ENCODE data around the gene MEN1.

MEN1 gene

DNA sequence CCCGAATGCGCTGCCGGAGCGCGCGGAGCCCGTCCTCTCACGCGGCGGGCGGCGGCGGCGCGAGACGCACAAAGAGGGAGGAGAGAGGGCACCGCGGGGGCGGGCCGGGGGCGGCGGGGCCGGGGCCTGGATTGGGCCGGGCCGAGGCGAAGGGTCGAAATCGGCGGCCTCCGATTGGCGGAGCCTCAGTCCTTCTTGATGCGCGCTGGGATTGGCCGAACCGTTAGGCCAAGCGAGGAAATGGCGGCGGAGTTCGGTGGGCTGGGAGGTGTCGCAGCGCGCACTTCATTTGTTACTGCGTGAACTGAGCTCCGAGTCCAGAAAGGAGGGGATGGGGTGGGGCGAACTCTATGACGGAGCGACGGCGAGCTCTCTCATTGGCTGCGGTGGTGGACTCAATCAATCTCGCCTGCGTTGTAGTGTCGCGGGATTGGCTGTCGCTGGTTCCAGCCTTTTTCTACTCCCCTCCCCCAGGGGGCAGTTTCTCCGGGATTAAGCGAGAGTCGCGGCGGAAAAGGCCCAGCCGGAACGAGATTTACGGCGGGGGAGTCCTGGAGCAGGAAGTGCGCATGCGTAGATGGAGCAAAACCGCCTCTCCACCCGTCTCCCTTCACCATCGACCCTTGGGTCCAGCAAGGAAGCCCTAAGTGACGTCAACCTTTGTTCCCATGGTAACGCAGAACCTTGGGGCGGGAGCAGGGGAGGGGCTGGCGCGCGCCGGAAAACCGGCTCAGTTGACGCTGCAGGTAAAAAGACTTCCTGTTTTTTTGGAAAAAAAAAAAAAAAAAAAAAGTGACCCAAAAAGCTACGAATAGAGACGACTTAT, 31.7 kb downstream of the MEN1 start, which contains the start of gene SF1:
SF1 (minus strand) TSS at position 70 of the 826 bp plus-strand sequence. CDS start 150 bp downstream, outside the sequence.
- peak; percentile 100 for DNase-seq

DNA sequence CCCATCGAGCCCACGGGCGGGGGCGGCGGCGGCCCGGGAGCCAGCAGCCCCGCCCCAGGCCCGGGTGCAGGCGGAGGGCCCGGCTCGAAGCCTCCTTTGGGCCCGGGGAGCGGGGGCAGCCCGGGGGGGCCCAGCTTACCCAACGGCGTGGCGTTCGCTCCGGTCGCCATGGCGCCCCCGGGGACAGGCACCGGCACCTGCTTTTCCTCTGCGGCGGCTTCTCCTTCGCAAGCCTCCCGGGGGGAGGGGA, 32.2 kb downstream of the MEN1 start:
- no peak for DNase-seq

DNA sequence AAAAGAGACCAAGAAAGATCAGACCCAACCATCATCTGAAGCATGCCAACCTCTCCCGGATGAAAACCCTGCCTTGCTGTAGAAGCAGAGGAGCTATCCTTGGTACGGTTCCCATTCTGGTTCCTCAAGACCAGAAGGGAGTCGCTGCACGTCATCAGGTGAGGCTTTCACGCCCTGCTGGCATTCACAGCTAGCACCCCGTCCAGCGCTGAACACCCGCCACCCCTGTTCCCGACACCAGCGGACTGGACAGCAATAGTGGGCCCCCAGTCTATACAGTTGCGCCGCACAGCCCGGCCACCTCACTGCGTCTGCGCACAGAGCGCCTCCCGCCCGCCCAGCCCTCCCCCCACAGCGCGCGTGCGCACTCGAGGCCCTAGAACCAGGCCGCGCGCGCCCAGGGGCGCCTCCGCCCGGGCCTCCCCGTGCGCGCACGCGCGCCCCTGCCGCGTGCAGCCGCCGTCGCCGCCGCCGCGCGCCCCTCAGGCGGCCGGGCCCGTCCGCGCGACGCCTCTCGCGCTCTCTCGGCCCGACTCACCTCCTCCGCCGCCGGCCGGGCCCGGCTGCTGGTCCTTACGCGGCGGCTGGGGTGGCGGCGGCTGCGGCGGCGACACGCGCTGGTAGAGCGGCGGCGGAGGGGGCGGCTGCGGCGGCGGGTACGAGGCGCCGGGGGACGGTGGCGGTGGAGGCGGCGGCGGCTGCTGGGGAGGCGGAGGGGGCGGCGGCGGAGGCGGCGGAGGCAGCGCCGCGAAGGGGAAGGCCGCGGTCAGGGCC, 32.7 kb downstream of the MEN1 start:
- peak; percentile 82 for DNase-seq

DNA sequence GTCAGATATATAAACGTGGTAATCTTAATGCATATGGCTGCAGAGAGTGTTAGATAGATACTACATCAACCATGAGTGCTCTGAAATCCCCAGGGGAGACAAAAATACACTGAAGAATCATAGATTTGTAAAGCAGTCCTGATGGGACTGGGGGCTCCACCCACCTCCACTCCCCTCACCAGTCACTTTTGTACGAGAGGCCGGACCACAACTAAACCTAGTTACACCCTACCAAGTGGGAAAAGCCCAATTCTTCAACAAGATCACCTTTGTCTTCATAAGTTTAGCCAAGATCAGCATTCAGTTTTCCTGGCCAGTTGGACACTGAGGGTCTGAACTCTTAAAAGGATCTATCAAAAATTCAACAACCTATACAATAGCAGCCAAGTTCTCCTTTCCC, 33.5 kb downstream of the MEN1 start:
- DNase-seq: no peak

DNA sequence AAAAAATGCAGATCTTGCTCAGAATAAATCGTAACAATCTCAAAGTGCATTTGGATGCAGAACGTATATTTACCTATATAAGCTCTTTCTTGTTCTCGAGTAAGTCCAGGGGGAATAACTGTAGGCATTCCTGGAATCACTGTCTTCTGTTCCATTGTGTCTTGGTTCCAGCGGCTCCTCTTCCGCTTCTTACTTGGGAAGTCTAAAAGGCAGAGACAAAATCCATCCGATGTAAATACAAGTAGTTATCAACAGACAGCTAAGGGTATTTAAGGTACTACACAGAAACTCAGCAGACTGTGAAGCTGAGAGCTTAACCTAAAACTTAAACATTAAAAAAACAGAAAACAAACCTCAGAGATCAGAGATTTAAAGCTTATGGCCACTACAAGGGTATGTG, 33.9 kb downstream of the MEN1 start:
- DNase-seq: no peak

DNA sequence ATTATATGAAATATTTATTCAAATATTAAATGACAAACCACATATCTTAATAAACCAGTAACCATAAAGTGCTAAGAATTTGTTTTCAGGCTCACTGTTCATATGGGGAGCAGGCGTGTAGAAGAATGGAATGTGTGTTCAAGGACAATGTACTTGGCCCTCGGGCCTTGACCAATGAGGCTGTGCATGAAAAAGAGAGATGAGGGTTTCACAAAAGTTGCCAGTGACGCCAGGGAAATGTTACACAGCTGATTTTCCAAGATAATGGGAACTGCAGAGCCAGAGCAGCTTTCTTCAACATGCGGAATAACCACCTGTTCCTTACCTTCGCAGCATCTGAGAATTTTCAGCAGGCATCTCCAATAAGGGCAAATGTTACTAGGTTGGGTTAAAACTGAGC, 36.2 kb downstream of the MEN1 start:
- no peak for DNase-seq

DNA sequence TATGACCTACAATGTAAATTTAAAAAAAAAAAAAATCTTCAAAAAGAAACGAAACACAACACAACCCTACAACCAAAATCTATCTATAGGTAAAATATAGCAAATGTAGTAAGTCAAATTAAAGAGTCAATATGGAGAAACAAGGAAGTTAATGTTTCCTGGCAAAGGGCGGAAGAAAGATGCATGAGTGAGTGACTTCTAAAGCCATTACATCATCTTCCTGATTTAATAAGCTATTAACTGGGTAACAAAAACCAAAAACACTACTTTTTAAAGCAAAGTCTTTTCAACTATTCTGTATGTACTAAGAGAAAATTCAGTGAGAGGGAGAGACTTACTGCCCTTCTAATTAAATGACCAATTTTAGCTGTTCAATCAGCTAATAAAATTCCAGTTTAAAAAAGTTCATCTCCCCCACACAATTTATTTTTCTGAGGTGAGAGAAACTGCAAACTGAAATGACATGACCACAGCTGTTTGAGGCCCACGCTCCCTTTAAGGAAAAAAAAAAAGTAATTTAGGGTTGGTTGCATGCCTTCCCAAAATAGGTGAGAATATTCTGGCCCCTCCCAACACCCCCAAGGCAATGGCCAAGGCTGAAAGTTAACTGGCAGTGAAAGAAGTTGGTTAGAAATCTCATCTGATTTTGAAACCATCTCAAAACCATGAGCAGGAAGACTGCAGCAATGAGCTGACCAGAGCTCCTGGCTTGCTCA, 37.9 kb downstream of the MEN1 start:
- no peak for DNase-seq

DNA sequence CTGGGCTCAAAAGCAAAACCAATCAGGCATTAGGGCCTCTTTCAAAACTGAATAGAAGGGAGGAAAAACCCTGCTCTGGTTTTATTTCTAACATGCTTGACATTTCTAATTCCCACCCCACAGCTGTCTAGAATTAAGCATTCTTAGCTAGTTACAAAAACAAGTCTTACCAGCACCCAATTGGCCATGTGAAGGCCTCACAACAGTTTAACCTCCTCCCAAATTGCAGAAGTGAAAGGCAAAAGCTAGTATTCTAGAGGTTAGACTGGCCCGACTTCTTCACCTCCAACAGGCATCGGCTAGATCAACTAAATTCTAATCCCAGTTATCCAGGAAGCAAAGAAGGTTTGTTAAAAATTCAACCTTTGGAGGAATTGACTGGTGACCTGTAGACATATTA, 38.5 kb downstream of the MEN1 start:
- DNase-seq: no peak

DNA sequence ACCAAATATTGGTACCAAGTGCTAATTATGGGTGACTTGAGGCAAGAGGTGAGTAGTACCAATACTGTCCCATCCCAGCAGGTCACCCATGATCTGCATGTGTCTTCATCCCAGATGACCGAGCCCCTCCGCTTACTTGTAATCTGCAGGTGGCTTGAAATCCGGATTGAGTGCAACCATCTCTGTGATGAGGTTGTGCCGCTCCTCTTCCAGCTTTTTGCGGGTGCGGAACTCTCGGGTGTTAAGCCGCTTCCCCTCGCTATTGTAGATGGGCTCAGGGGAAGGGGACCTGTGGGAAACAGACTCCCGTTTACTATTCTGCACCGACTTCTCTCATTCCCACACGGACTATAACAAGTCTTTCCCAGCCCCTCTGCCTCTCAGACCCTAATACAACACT, 40.2 kb downstream of the MEN1 start:
- no peak for DNase-seq

DNA sequence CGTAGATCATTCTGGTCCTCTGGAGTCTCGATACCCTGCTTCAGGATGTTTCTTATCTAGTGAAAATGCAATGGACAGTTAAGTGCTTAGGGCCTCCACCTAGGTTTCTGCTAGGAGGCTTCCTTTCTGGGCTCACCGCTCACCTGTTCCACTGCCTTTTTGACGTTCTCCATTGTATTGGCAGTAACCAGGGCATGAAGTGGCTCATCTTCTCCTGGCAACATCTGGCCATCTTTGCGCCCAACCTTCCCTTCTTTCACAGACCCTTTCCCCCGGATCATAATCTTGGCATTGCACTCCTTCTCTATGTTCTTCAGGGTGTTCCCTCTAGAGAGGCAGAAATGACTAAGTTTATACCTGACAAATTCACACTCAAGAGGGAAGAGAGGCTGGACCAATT, 41.1 kb downstream of the MEN1 start:
- DNase-seq: no peak

DNA sequence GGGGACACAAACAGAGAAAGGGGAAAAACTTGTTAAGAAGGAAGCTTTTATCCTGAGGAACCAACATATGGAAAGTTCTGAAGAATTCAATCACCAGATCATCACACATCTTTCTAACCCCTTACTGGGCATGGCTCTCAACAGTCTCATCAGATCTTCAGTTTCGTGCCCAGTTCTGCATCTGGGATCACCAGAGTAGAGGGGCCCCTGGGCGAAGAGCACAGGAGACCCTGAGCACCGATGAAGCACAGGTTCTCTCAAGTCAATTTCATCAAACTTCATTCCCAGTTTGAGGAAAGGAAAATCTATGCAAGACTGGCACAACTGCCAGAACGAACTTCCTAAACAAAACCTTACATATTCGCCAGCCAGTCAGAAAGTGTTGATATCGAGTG, 42.1 kb downstream of the MEN1 start:
- DNase-seq: no peak

DNA sequence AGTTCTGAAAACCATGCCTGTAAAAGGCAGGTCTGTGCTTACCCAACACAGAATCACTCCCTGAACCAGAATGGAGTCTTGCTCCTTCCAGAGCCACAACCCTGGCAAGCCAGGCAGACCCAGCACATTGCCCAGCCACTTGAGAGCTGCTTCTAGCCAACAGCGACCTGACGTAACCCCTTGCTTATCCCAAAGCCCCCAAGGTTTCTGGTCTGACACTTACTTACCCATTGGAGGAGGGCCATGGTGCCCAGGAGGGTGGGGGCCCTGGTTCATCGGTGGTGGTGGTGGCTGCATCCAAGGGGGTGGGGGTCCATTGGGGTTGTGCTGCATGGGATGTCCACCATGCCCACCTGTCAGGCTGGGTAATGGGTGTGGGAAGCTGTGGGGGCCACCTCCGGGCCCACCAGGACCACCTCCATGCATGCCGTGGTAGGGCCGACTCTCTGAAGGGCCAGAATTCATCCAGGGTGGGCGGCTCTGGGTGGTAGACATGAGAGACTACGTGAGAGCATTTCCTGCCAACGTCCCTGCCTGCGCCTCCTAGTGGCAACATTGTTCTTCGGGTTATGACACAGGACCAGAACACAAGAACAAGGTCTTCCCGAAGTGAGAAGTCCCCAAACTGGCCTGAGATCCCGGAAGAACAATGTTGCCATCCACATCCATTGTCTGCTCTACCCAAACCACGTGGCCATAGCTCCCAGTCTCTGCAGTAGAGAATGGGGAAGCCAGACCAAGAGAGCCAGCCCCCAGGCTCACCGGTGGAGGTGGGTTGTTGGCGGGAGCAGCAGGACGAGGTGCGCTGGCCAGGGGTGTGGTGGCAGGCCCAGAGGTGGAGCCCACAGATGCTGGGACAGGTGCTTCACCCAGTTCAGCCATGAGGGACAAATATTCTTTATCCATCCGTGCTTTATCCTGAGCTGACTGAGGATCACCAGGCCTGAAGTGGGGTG, 42.7 kb downstream of the MEN1 start:
- DNase-seq: peak; percentile 16

DNA sequence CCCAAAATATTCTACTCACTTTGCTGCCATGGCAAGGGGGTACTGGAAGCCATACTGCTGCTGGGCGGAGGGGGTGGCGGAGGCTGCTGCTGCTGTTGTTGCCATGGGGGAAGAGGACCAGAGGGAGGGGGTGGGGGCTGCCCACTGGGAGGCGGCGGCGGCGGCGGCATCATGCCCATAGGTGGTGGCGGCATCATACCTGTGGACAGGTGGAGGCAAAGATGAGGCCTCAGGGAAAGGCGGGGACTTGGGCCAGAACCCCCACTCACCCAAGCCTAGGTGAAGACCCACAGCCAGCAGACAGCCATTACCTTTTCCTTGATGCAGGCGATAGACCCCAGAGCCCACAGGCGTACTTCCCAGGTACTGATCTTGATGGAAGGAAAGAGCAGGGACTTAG, 43.5 kb downstream of the MEN1 start:
- no peak for DNase-seq

DNA sequence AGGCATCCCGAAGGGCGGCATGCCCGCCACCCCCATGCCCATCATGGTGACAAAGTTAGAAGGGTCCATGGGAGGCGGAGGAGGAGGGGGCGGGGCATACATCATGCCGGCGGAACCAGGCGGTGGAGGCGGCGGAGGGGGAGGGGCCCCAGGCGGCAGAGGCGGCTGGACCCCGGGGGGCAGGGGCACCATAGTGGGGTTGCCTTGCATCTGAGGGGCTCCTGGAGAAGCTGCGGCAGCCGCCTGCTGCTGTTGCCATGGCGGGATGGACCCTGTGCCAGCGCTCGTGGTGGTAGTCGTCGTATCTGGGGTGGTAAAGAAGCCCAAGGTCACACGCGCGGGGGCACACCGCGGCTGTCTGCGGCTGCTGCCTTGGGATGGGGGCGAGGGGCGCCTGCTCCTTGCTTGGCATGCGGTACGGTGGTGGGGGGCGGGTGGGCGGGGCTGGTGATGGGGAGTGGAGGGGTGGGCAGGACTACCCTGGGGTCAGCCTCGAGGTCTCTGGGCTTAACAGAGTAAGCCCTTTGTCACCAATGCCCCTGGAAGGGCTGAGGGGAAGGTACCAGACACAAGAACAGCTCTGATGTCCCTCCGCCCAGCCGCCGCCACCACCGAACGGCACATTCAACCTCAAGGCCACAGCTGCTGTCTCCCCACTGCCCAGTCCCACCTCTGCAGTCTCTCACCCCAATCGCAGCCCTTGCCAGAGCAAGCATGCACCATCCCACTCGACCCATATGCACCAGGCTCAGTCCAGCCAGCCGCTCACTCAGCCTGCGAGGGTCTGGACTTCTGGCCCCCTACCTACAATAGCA, 44.3 kb downstream of the MEN1 start:
- DNase-seq: no peak

DNA sequence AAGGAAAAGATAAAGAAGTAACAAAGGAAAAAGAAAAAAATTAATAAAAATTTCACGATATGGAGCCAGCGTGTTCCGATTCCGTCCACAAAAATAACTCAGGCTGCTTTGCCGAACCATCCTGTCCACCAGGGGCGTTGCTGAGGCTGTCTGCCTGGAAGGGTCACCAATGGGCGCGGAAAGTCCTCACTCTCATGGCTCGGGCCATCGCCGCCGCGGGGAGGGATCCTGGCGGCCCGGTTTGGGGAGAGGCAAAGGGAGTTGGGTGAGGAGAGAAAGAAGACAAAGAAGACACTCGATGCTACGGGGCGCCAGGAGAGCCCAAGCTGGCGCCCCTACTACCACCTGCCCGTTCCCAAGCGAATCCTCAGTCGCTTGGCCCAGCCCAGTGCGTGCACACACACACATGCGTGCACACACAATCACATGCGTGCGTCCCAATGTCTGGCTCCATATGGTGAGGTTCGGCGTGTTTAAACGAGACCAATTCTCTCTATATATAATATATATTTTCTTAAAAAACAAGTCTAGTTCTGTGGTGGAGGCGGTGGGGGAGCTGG, 45.0 kb downstream of the MEN1 start:
- no peak for DNase-seq

DNA sequence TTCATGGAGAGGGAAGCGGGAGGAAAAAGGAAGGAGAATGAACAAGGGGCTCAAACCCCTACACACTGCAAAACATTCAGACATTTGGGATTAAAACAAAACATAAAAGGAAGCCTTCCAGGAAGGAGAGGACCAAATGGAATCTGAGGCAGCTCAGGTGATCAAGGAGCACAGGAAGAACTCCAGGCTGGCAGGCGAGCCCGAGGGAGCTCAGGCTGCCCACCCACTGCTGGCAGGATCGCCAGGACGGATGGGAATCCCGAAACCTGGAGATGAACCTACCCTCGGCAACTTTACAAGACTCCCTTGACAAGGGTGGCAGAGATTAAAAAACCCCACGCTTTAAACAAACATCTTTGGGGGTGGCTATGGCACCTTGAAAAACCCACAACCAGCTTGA, 45.6 kb downstream of the MEN1 start:
- DNase-seq: no peak

DNA sequence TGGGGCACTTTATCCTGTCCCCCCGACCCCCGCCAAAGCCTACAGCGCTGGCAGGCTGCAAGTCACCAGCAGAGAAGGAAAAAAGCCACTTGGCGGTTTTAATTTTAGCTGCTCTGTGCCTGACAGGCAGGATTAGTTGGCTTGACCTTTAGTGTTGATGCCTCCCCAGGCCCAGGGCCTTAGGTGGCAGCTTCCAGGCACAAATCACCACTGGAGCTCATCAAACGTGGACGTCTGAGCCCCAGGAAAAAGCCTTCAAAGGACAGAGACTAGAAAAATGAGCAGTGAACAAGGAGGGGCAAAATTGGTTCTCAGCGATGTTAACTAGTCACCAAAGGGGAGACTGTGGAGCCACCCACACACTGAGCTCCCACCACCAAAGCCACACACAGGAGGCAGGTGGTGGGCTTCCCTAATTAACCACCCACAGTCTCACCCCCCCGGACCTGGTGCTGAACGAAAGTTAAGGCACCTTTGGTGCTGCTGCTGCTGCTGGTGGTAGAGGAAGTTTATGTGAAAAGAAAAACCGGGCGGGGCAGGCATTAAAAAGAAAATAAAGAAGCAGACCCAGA, 46.2 kb downstream of the MEN1 start:
- DNase-seq: no peak

DNA sequence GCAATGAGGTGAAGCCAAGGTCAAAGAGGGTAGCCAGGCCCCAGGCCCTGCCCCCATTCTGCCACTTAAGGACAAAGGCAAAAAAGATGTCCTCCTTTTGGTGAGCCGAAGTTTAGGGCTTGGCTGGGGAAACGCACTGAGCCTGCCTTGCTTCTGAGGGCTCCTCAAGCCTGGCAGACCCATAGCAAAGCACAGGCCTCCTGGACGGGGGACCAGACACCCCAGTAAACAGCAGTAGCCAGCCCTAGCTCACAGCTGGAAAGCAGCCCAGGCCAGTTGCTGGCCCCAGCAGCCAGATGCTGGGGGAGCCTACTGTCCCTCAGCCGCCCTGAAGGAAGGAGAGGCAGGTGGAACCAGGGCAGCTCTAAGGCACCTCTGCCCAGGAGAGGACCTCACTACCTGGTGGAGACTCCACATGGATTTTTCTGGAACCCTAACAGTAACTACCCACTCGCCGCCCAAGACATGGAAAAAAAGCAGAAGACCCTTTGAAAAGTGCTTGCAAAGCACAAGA, 46.8 kb downstream of the MEN1 start:
- DNase-seq: no peak

DNA sequence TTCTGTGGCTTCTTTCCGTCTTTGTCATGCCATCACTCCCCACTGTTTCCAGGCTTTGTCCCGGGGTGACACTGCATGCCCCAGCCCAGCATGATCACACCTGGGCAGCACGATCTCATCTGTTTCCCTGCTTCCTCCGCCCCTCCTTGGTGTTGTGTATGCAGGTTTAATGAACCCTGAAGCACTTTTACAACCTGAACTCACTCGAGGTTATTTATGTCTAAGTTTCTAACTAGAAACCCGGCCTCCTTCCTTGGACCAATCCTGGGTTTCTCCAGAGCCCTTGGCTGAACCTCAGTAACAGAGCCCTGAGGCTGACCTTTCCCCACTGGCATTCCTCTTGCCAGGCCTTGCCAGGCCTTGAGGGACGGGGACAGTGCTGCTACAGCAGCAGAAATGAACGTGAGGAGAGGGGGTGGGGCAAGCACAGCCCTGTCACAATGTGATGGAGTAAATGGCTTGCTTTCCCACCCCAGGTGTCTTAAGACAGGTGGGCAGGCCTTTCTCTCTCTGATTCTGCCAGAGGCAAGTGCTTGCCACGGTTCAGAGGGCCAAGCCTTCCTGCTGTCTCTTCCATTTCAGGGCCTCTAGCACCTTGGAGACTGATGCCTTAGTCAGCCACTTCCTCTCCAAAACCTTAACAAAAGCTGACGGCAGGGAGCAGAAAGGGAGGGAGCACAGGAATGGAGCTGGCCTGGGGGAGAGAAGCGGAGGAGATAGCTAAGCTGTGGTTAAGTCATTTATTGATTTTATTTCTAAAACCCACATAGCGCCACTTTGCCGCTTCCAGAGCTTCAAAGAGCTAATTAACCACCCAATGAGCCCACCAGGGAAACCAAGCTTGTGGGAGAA, 47.5 kb downstream of the MEN1 start:
- no peak for DNase-seq

DNA sequence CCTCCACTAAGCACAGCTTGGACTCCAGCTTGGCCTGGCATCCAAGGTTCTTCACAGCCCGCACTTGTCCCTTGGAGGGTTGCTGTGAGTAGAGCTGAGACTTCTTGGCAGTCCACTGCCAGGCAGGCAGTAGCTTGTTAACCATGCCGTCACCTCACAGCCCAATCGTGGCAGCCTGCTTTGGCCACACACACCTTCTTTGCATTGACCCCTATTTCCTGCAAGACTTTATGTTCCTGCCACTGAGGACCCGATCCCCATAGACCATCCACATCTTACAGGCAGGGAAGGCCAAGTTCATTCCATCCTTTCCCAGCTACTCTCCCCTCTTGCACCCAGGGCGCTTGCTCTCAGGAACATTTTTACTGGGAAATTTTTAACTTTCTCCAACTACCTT, 48.1 kb downstream of the MEN1 start:
- no peak for DNase-seq

Data from NCI-H1105 (cell line).